ENCODE data around the gene PSD. TPM values are rescaled to one million over a fixed set of nuclear protein-coding genes. Genes with fewer than 3 reads are reported as not detected.

Gene PSD
- total and polyA plus RNA-seq, 9 of the 15 experiments (the other 6 are each of a cell fraction or from before 2014, with no cell fraction given), result 0.11 to 1.7 (median 0.54) TPM; not detected in 2

DNA sequence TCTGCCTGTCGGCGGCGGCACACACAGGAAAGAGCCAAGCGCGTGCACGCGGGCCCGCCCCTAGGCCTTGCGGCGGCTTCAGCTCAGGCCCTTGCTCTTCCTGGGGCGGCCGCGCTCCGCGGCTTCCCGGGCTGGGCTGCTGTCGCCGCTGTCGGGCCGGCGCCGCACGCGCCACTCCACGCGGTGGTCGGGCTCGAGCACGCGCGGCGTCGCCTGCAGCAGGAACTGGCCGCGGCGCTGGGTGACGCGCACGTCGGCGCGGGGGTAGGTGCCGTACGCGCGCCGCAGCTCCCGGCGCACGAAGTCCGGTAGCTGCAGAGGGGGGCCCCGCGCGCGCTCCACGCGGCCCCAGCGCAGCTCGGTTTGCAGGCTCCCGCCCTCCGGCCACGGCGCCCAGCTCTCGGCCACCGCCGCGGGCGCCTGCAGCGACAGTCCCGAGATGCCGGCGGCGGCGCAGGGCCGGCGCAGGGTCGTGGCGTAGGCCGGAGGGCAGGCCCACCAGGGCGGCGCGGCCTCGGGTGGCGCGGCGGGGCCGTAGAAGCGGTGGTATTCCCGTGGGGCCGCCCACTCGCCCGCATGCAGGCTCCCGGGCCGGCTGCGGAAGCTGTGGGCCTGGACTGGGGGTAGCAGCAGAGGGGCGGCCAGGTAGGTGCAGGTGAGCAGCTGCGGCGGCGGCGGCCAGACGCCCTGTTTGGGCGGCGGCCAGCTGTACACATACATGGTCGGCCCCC lies 32.0 kb upstream of the PSD start (continued):
- TF ChIP-seq, protein P1, sequence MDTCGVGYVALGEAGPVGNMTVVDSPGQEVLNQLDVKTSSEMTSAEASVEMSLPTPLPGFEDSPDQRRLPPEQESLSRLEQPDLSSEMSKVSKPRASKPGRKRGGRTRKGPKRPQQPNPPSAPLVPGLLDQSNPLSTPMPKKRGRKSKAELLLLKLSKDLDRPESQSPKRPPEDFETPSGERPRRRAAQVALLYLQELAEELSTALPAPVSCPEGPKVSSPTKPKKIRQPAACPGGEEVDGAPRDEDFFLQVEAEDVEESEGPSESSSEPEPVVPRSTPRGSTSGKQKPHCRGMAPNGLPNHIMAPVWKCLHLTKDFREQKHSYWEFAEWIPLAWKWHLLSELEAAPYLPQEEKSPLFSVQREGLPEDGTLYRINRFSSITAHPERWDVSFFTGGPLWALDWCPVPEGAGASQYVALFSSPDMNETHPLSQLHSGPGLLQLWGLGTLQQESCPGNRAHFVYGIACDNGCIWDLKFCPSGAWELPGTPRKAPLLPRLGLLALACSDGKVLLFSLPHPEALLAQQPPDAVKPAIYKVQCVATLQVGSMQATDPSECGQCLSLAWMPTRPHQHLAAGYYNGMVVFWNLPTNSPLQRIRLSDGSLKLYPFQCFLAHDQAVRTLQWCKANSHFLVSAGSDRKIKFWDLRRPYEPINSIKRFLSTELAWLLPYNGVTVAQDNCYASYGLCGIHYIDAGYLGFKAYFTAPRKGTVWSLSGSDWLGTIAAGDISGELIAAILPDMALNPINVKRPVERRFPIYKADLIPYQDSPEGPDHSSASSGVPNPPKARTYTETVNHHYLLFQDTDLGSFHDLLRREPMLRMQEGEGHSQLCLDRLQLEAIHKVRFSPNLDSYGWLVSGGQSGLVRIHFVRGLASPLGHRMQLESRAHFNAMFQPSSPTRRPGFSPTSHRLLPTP (IDR thresholded peaks at IDR 0.05; ENCODE audit: borderline replicate concordance, extremely low read depth, insufficient read length), result no peak
- TF ChIP-seq ETS2 (tag; IDR thresholded peaks at IDR 0.05; ENCODE audit: borderline replicate concordance, poor library complexity, severe bottlenecking) (no peak), KLF16 (IDR thresholded peaks at IDR 0.05) (no peak), EZH2 (IDR thresholded peaks at IDR 0.05; ENCODE audit: borderline replicate concordance, low read depth, low read length) (no peak), ZNF124 (CRISPR knock-in tag; IDR thresholded peaks at IDR 0.05) (no peak), DIDO1 (tag; IDR thresholded peaks at IDR 0.05; ENCODE audit: low read depth) (no peak), ZBED1 (IDR thresholded peaks at IDR 0.05) (no peak), TEAD1 (CRISPR knock-in tag; IDR thresholded peaks at IDR 0.05) (peak in 1 of 2 experiments; percentile 16; a peak in 1 of 4 replicates), ZNF79 (CRISPR knock-in tag; IDR thresholded peaks at IDR 0.05; ENCODE audit: low read depth) (no peak), ZNF699 (CRISPR knock-in tag; IDR thresholded peaks at IDR 0.05; ENCODE audit: insufficient replicate concordance) (no peak), ZNF263 (CRISPR knock-in tag; IDR thresholded peaks at IDR 0.05; ENCODE audit: borderline replicate concordance) (no peak), ZNF316 (IDR thresholded peaks at IDR 0.05) (no peak), ZKSCAN1 (IDR thresholded peaks at IDR 0.05; ENCODE audit: low read depth, low read length) (no peak), RBM15 (IDR thresholded peaks at IDR 0.05; ENCODE audit: insufficient read depth, low read length) (no peak)
- TF ChIP-seq, protein P2, sequence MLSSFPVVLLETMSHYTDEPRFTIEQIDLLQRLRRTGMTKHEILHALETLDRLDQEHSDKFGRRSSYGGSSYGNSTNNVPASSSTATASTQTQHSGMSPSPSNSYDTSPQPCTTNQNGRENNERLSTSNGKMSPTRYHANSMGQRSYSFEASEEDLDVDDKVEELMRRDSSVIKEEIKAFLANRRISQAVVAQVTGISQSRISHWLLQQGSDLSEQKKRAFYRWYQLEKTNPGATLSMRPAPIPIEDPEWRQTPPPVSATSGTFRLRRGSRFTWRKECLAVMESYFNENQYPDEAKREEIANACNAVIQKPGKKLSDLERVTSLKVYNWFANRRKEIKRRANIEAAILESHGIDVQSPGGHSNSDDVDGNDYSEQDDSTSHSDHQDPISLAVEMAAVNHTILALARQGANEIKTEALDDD (IDR thresholded peaks at IDR 0.05), result no peak
- TF ChIP-seq, protein P3, sequence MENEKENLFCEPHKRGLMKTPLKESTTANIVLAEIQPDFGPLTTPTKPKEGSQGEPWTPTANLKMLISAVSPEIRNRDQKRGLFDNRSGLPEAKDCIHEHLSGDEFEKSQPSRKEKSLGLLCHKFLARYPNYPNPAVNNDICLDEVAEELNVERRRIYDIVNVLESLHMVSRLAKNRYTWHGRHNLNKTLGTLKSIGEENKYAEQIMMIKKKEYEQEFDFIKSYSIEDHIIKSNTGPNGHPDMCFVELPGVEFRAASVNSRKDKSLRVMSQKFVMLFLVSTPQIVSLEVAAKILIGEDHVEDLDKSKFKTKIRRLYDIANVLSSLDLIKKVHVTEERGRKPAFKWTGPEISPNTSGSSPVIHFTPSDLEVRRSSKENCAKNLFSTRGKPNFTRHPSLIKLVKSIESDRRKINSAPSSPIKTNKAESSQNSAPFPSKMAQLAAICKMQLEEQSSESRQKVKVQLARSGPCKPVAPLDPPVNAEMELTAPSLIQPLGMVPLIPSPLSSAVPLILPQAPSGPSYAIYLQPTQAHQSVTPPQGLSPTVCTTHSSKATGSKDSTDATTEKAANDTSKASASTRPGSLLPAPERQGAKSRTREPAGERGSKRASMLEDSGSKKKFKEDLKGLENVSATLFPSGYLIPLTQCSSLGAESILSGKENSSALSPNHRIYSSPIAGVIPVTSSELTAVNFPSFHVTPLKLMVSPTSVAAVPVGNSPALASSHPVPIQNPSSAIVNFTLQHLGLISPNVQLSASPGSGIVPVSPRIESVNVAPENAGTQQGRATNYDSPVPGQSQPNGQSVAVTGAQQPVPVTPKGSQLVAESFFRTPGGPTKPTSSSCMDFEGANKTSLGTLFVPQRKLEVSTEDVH (IDR thresholded peaks at IDR 0.05; ENCODE audit: low read depth, partially characterized antibody), result no peak
- TF ChIP-seq, protein P4, sequence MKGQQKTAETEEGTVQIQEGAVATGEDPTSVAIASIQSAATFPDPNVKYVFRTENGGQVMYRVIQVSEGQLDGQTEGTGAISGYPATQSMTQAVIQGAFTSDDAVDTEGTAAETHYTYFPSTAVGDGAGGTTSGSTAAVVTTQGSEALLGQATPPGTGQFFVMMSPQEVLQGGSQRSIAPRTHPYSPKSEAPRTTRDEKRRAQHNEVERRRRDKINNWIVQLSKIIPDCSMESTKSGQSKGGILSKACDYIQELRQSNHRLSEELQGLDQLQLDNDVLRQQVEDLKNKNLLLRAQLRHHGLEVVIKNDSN (CRISPR knock-in tag; IDR thresholded peaks at IDR 0.05), result no peak
- TF ChIP-seq, protein P5, sequence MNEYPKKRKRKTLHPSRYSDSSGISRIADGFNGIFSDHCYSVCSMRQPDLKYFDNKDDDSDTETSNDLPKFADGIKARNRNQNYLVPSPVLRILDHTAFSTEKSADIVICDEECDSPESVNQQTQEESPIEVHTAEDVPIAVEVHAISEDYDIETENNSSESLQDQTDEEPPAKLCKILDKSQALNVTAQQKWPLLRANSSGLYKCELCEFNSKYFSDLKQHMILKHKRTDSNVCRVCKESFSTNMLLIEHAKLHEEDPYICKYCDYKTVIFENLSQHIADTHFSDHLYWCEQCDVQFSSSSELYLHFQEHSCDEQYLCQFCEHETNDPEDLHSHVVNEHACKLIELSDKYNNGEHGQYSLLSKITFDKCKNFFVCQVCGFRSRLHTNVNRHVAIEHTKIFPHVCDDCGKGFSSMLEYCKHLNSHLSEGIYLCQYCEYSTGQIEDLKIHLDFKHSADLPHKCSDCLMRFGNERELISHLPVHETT (CRISPR knock-in tag; conservative IDR thresholded peaks at IDR 0.05 in 1 of 2, IDR thresholded peaks at IDR 0.05 in 1 of 2), result peak in 1 of 2 experiments; percentile 63; a peak in 1 of 4 replicates
